Measurements from ENCODE around the gene KLHL6.
"Not testable (repeated sequence)": the region's sequence is repeated elsewhere in the genome, so short reads cannot be mapped to it uniquely, and the experiment has no call there.

The KLHL6 gene

GRCh38 chr3:183529185-183529584, 26.3 kb downstream of the KLHL6 start:
- DNase-seq = no peak

- not testable (repeated sequence) for DNase-seq
Measured at GRCh38 chr3:183528758-183529157, 26.7 kb downstream of the KLHL6 start.

DNA sequence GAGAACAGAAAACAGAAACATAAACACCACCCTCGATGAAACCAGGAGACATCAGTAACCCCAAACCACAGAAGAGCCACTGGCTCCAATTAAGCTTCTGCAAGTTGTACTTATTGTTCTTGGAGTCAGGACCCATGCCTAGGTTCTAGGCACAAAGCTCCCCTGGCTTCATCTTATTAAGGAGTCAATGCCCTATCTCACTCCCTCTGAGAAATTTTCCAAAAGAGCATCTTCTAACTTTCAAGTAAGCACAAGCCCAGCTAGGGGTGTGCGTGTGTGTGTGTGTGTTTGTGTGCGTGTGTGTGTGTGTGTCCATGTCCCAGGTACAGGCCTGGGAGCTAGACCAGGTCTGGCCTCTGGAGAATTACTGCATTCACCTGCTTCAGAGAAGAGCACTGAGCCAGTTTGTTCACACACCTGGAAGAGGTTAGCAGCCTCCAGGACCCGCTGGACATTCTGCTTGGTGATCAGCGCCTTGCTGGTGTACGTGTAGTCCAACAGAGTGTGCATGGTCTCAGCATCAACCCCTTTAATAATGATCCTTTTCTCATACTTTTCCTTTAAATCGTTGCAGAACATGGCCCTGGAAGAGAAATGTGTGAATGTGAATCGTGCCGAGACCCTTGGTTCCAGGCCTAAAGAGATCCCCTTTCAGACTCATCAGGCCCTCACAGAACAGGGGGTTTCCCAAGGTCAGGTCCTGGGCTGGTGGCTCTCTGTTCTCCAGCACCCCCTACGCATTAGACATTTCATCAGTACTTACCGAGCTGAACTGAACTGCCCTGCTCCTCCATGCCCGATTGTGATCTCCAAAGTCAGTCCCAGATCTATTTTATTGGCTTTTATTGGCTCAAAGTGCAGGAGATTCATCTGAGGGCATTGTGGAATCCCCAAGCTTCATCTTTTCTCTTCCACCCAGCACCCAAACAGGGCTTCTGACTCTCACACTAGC, 27.8 kb downstream of the KLHL6 start:
- DNase-seq = no peak

GRCh38 chr3:183526838-183527427, 28.6 kb downstream of the KLHL6 start:
- no peak for DNase-seq

GRCh38 chr3:183524476-183524875, 31.0 kb downstream of the KLHL6 start:
- DNase-seq = no peak

DNA sequence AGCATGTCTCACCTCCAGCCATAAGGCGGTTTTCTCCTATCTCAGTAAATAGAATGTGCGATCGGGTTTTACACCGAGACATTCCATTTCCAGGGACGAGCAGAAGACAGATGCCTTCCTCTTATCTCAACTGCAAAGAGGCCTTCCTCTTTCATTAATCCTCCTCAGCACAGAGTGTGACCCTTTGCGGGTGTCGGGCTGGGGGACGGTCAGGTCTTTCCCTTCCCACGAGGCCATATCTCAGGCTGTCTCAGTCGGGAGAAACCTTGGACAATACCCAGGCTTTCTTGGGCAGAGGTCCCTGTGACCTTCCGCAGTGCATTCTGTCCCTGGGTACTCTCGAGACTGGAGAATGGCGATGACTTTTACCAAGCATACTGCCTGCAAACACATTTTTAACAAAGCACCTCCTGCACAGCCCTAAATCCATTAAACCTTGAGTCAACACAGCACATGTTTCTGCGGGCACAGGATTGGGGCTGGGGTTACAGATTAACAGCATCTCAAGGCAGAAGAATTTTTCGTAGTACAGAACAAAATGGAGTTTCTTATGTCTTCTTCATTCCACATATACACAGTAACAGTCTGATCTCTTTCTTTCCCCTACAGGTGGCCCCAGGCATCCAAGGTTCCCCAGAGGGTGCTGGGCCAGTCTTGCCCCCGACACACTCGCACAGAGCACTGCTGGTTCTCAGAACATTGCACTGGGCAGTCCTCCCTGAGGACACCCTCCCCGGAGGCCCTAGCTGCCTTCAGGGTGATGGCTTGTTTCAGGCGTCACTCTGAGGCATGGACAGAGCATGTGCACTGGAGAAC, 34.6 kb downstream of the KLHL6 start:
- not testable (repeated sequence) for DNase-seq

- not testable (repeated sequence) for DNase-seq
Measured at GRCh38 chr3:183520295-183520694, 35.2 kb downstream of the KLHL6 start.

DNA sequence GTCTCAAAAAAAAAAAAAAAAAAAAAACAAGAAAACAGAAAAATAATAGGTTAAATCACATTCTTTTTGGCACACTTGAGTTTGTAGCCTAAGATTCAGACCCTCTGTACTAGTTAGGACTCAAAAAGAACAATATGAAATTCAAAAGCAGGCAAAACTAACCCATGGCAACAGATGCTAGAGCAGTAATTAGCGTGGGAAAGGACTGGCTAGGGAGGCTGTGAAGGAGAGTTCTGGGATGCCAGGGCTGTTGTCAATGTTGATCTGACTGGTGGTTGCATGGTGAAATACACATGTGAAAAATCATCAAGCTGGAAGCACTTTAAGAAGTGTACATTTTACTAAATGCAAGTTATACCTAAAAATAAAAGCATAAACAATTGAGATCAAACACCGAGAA, 35.6 kb downstream of the KLHL6 start:
- no peak for DNase-seq

DNA sequence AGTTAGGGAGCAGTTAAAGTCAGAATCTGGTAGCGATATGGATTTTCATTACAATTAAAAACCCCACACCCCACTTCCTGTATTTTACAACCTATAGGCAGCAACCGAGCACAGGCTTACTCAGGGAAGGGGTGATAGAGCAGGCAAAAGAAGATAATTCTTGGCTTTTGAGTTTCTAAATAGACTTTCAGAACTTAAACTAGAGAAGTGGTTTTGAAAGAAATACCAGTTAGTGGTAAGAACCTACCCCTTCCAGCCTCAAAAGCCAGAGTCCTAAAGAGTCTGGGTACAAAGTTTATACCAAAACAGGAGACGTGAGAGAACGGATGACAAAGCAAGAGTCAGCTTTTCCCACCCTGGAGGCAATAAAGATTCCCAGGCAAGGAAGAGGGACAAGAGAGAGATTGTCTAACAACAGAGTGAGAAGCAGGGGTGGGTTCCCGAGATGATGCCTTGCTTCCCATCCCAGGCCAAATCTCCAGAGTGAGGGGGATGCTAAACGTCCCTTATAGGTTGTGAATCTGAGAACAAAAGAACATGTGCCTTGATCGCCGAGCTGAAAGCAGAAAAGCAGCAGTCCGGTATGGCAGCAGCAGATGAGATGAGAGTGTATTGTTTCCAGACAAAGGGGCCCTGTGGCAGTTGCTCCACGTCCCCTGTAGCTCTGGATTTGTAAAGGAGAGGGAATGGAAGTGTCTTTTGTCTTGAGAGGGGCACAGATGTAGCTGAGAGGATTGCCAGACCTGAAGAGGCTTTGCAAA, 36.8 kb downstream of the KLHL6 start:
- DNase-seq = no peak

DNA sequence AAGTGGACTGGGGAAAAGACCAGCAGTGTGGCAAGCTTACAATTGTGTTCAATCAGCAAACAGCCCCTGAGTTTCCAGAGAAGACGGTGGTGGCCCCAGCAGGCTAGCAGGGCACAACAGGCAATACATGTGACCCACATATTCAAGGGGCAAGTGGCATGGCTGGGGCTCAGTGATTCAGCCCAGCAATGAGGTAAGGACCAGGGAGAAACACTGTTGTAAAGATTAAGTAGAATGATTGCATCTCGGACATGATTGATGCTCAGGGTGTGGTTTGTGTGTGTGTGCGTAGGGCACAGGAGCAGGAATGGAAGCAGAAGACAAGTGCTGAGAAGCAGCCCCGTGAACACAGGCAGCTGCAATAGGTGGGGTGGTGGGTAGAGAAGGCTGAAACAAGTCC, 37.9 kb downstream of the KLHL6 start:
- DNase-seq = no peak

GRCh38 chr3:183515968-183516851, 39.3 kb downstream of the KLHL6 start:
- DNase-seq = peak; percentile 35

DNA sequence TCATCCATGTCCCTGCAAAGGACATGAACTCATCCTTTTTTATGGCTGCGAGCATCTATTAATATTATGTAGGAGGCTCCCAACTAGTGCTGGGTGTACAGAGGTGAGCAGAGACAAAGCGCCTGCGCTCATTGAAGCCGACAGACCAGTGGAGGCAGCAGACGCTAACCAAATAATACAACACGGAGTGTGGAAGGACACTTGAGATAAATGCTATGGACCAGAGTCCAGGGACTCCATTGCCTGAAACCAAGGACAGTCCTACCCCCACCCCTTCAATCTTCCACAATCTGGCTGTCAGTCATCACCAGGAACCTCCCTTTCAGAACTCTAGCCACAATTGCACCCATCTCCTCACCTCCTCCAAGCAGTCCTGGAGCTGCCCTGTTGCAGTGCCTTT, 41.5 kb downstream of the KLHL6 start:
- DNase-seq = no peak

DNA sequence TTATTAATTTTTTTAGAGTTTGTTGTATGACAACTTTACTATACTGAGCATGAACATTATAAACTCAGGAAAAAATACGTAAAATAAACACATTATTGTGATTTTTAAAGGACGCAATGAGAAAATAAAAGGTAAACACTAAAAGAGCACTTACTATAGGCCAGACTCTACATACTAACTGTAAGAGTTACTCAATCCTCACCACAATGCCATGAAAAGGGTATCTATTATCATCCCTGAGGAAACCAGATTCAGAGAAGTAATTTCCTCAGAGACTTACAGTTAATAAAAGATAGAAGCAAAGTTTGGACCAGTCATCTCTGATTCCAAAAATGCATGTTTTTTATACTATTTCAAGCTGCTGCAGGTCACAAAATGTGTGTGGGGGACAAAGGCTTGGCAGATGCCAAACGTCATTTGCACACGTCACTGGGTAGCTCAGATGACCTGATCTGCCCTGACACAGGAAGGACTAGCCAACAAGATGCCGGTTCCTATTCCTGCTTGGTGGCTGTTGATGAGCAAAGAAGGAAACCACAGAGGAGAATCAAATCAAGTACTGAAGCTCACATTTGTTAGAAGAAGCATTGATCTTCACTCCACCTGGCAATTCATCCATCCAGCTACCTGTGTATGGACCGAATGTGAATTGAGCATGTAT, 42.3 kb downstream of the KLHL6 start:
- peak; percentile 42 for DNase-seq

DNA sequence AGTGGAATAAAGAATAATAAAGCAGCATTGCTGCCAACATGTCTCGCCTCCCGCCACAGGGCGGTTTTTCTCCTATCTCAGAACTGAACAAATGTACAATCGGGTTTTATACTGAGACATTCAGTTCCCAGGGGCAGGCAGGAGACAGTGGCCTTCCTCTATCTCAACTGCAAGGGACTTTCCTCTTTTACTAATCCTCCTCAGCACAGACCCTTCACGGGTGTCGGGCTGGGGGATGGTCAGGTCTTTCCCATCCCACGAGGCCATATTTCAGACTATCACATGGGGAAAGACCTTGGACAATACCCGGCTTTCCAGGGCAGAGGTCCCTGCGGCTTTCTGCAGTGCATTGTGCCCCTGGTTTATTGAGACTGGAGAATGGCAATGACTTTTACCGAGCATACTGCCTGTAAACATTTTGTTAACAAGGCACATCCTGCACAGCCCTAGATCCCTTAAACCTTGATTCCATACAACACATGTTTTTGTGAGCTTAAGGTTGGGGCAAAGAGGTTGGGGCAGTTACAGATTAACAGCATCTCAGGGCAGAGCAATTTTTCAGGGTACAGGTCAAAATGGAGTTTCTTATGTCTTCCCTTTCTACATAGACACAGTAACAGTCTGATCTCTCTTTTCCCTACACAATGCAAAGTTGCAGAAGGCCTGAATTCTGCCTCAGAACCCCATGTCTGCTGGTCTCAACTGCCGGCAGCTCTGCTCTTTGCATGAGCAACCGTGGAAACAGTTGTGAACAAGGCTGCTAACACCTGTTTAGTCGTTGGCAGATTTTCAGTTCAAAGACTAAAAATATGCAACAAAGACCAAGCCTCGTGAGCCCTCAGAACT, 44.0 kb downstream of the KLHL6 start:
- not testable (repeated sequence) for DNase-seq

GRCh38 chr3:183508821-183509220, 46.7 kb downstream of the KLHL6 start:
- DNase-seq = no peak

DNA sequence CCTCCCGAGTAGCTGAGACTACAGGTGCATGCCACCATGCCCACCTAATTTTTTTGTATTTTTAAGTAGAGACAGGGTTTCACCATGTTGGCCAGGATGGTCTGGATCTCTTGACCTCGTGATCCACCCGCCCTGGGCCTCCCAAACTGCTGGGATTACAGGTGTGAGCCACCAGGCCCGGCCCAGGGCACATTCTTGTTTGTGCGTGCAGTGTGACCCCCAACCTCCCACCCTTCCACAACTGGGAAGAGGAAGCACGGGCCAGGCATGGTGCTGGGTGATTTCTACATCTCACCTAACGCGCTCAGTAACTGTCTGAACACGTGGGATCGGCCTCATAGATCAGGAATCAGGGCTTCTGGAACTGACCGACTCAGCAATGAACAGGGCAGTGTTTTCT, 48.0 kb downstream of the KLHL6 start:
- no peak for DNase-seq

DNA sequence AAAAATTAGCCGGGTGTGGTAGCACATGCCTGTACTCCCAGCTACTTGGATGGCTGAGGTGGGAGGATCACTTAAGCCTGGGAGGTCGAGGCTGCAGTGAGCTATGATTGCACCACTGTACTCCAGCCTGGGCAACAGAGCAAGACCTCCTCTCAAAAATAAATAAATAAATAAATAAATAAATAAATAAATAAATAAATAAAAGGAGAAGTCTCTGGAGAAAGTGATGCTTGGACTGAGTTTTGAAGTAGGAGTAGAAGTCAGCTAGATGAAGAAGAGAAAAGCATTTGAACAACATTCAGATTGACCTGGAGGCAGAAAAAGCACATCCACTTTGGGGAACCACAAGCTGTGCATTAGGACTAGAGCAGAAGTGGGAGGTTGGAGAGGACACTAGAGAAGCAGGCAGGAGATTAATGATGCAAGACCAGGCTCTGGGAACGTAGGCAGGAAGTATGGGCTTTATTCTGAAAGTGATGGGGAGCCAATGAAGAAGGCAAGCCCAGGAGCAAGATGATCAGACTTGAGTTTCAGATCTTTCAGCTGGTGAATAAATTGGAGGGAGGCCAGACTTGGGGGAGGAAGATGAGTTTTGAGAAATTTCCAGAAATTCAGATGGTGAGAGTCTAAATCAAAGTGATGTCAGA, 48.7 kb downstream of the KLHL6 start:
- DNase-seq = no peak

DNA sequence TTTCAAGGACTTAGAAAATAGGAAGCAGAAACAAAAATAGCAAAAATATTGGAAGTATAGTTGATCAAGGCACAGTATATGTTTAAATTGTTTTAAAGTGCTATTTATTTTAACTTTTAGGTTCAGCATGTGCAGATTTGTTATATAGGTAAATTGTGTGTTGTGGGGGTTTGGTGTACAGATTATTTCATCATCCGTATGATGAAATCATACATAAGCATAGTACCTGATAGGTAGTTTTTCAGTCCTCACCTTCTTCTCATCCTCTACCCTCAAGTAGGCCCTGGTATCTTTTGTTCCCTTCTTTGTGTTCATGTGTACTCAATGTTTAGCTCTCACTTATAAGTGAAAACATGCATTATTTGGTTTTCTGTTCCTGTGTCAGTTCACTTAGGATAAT, 50.9 kb downstream of the KLHL6 start:
- no peak for DNase-seq

GRCh38 chr3:183503746-183504145, 51.8 kb downstream of the KLHL6 start:
- no peak for DNase-seq
